CD14-positive monocyte (primary cell): ENCODE data around the gene GGTA1. TPM values are rescaled to one million over a fixed set of nuclear protein-coding genes. Genes with fewer than 3 reads are reported as not detected.

Source experiments
- DNase-seq, 3 donors: peaks; one replicate each; pipeline ENCODE4 v3.0.0-alpha.2; 2011 to 2022
- H2AFZ ChIP-seq: 2 replicates; pipeline ENCODE4 v1.6.0; 2012; ENCODE audit warnings: mild to moderate bottlenecking, low read depth, low read length, inconsistent platforms; ENCODE audit not compliant: insufficient read depth, poor library complexity, severe bottlenecking
- H3K27ac ChIP-seq, 2 donors: 1 replicate in 1 of 2; 2 replicates in 1 of 2; pipeline ENCODE4 v1.5.1; 2012 to 2013; ENCODE audit warnings: low read length in 2 of 2, control low read depth in 1 of 2, inconsistent platforms in 1 of 2, low read depth in 1 of 2, mild to moderate bottlenecking in 1 of 2
- H3K27me3 ChIP-seq, 2 donors: one replicate each; pipeline versions ENCODE4 v1.6.0 to v1.6.1; 2011 to 2013; ENCODE audit warnings: low read length in 2 of 2; ENCODE audit not compliant: control insufficient read depth in 2 of 2, insufficient read depth in 2 of 2
- H3K36me3 ChIP-seq, 2 donors: replicated peaks in 1 of 2; 1 replicate in 1 of 2; 2 replicates in 1 of 2; pipeline versions ENCODE4 v1.5.1 to v1.6.1; 2012 to 2013; ENCODE audit warnings: low read length in 2 of 2, control low read depth in 1 of 2, inconsistent platforms in 1 of 2, mild to moderate bottlenecking in 1 of 2; ENCODE audit not compliant: insufficient read depth in 2 of 2, control insufficient read depth in 1 of 2
- H3K4me1 ChIP-seq, 2 donors: 1 replicate in 1 of 2; 2 replicates in 1 of 2; pipeline versions ENCODE4 v1.5.1 to v1.6.1; 2012 to 2013; ENCODE audit warnings: low read length in 2 of 2, control low read depth in 1 of 2, inconsistent platforms in 1 of 2, mild to moderate bottlenecking in 1 of 2, moderate library complexity in 1 of 2; ENCODE audit not compliant: insufficient read depth in 2 of 2, control insufficient read depth in 1 of 2
- H3K4me2 ChIP-seq: replicated peaks from 2 replicates; pipeline ENCODE3; 2012; ENCODE audit warnings: low read length, moderate library complexity, mild to moderate bottlenecking; ENCODE audit not compliant: poor library complexity, severe bottlenecking; ENCODE audit errors: extremely low read depth
- H3K4me3 ChIP-seq, 3 experiments: fragments of 200-600 bp in 1 of 3; sonication (generic) in 1 of 3; replicated peaks in 1 of 3; 1 replicate in 2 of 3; 2 replicates in 1 of 3; pipeline ENCODE4 v1.5.1; 2011 to 2013; ENCODE audit warnings: low read length in 3 of 3, mild to moderate bottlenecking in 3 of 3, control low read depth in 2 of 3, low read depth in 2 of 3, inconsistent platforms in 1 of 3, moderate library complexity in 1 of 3
- H3K79me2 ChIP-seq: 2 replicates; pipeline ENCODE4 v1.6.0; 2012; ENCODE audit warnings: mild to moderate bottlenecking, control low read depth, inconsistent platforms, low read length, moderate library complexity; ENCODE audit not compliant: insufficient read depth
- H3K9ac ChIP-seq: 2 replicates; pipeline ENCODE4 v1.6.0; 2017; ENCODE audit warnings: low read length, mild to moderate bottlenecking; ENCODE audit not compliant: insufficient read depth, poor library complexity, severe bottlenecking
- H3K9me3 ChIP-seq, 2 donors: replicated peaks in 1 of 2; 1 replicate in 1 of 2; 2 replicates in 1 of 2; pipeline versions ENCODE4 v1.5.1 to v1.6.1; 2012 to 2013; ENCODE audit warnings: low read length in 2 of 2, control low read depth in 1 of 2; ENCODE audit not compliant: control insufficient read depth in 1 of 2, insufficient read depth in 1 of 2
- H4K20me1 ChIP-seq: 2 replicates; pipeline ENCODE4 v1.6.0; 2012; ENCODE audit warnings: mild to moderate bottlenecking, low read length, control low read depth, moderate library complexity; ENCODE audit not compliant: insufficient read depth
- H3K27ac Mint-ChIP-seq, 7 donors: one replicate each; pipeline ENCODE4 v1.8.0; 2020; ENCODE audit warnings: mild to moderate bottlenecking in 7 of 7, mixed read lengths in 7 of 7, moderate library complexity in 6 of 7, inconsistent platforms in 2 of 7
- H3K27me3 Mint-ChIP-seq, 3 donors: one replicate each; pipeline ENCODE4 v1.8.0; 2021 to 2022; ENCODE audit warnings: low read depth in 3 of 3, mild to moderate bottlenecking in 3 of 3, mixed read lengths in 3 of 3, moderate library complexity in 3 of 3, inconsistent platforms in 1 of 3
- H3K36me3 Mint-ChIP-seq, 2 donors: one replicate each; pipeline ENCODE4 v1.8.0; 2020; ENCODE audit warnings: mixed read lengths in 2 of 2, inconsistent platforms in 1 of 2, mild to moderate bottlenecking in 1 of 2
- H3K4me1 Mint-ChIP-seq: one replicate; pipeline ENCODE4 v1.8.0; 2020; ENCODE audit warnings: mild to moderate bottlenecking, mixed read lengths
- H3K4me3 Mint-ChIP-seq, 2 donors: one replicate each; pipeline ENCODE4 v1.8.0; 2020; ENCODE audit warnings: mild to moderate bottlenecking in 2 of 2, mixed read lengths in 2 of 2, moderate library complexity in 1 of 2
- H3K9me3 Mint-ChIP-seq, 7 donors: one replicate each; pipeline ENCODE4 v1.8.0; 2020 to 2022; ENCODE audit warnings: mixed read lengths in 7 of 7, mild to moderate bottlenecking in 6 of 7, moderate library complexity in 6 of 7, inconsistent platforms in 2 of 7
- CTCF ChIP-seq: fragments of 200-600 bp; IDR thresholded peaks from one replicate; pipeline ENCODE4 v1.8.0; 2022; ENCODE audit warnings: antibody characterized with exemption, mild to moderate bottlenecking
- WGBS: methylation state at CpG from one replicate; pipeline ENCODE4 v1.1.5; 2013; ENCODE audit warnings: missing lambda C conversion rate; ENCODE audit not compliant: insufficient coverage; 5-methylcytosine and 5-hydroxymethylcytosine counted together
- intact Hi-C, 2 donors: fragments of 100-400 bp; cut with micrococcal nuclease; formaldehyde crosslinking; loops; one replicate each; pipeline versions ENCODE4 v1.15.0 to v1.15.1; 2023
- polyA plus RNA-seq, 3 donors: library from polyadenylated mRNA; depleted of rRNA in 1 of 3; unstranded in 2 of 3; stranded (reverse) in 1 of 3; fragments of 300-500 nt in 2 of 3; fragments of >200 nt in 1 of 3; fragmentation: Illumina TruSeq in 2 of 3; gene quantifications; 1 replicate in 2 of 3; 2 replicates in 1 of 3; pipeline ENCODE4 v1.2.3, GENCODE V29; 2012 to 2021

Gene GGTA1
- polyA plus RNA-seq, 3 donors: 10.9 to 35.6 (median 15.4) TPM

- no peak overlapping the region for H3K27ac ChIP-seq
- no peaks in the 10 kb centered on the region for H4K20me1 ChIP-seq
- intact Hi-C loops: no loop called here
- no peaks in the 10 kb centered on the region for H3K36me3 ChIP-seq
- H3K36me3 Mint-ChIP-seq: peaks cover 0 to 6% of the 10 kb centered on the region in 2 donors
- peaks cover 10% of the 10 kb centered on the region for H3K4me1 Mint-ChIP-seq
- DNase-seq: no peak
- H3K27ac Mint-ChIP-seq: no peak overlapping the region
- no peaks in the 10 kb centered on the region for H3K79me2 ChIP-seq
- no peak overlapping the region for H3K4me2 ChIP-seq
- no peak overlapping the region for H3K9ac ChIP-seq
- H3K4me3 Mint-ChIP-seq: no peak overlapping the region
- peaks cover 0 to 2% (median 0%) of the 10 kb centered on the region in 7 donors for H3K9me3 Mint-ChIP-seq
- H3K27me3 ChIP-seq: peaks cover 14 to 15% of the 10 kb centered on the region in 2 donors
- H3K4me1 ChIP-seq: no peaks in the 10 kb centered on the region
- 57% methylated on average over 2 of the region's 2 CpGs for WGBS
- peaks cover 11 to 15% (median 12%) of the 10 kb centered on the region in 3 donors for H3K27me3 Mint-ChIP-seq
- no peak for TF ChIP-seq CTCF
- H3K4me3 ChIP-seq: no peak overlapping the region
- no peaks in the 10 kb centered on the region for H3K9me3 ChIP-seq
- no peak overlapping the region for H2AFZ ChIP-seq
These were observed 48.1 kb downstream of the GGTA1 start for GRCh38 chr9:121451586-121451985.

GRCh38 chr9:121450241-121450640 is 49.4 kb downstream of the GGTA1 start:
- Histone ChIP-seq H2AFZ (no peak overlapping the region), H3K4me3 (no peak overlapping the region), H3K27me3 (peaks cover 17 to 23% of the 10 kb centered on the region in 2 donors), H3K4me2 (no peak overlapping the region), H3K36me3 (no peaks in the 10 kb centered on the region), H3K9ac (no peak overlapping the region), H3K9me3 (no peaks in the 10 kb centered on the region), H4K20me1 (no peaks in the 10 kb centered on the region), H3K4me1 (no peaks in the 10 kb centered on the region), H3K79me2 (no peaks in the 10 kb centered on the region), H3K27ac (no peak overlapping the region)
- no peak overlapping the region for H3K27ac Mint-ChIP-seq
- intact Hi-C loops: no loop called here
- peaks cover 0 to 2% (median 0%) of the 10 kb centered on the region in 7 donors for H3K9me3 Mint-ChIP-seq
- no peak for DNase-seq
- WGBS: 22% methylated on average over 2 of the region's 3 CpGs
- H3K4me3 Mint-ChIP-seq: no peak overlapping the region
- H3K4me1 Mint-ChIP-seq: peaks cover 8% of the 10 kb centered on the region
- no peak for TF ChIP-seq CTCF
- peaks cover 14 to 17% (median 16%) of the 10 kb centered on the region in 3 donors for H3K27me3 Mint-ChIP-seq
- peaks cover 0 to 5% of the 10 kb centered on the region in 2 donors for H3K36me3 Mint-ChIP-seq
